NOMO-1 treated with dmso at 0.1 percent for 144 hours (cell line): ENCODE data around the gene ZNF169.
"Not testable (repeated sequence)": the region's sequence is repeated elsewhere in the genome, so short reads cannot be mapped to it uniquely, and the experiment has no call there.

Source experiments
- DNase-seq: peaks from one replicate; lab custom pipeline; 2025; ENCODE audit not compliant: unreplicated experiment; lab: John Stamatoyannopoulos, UW

ZNF169 gene

DNA sequence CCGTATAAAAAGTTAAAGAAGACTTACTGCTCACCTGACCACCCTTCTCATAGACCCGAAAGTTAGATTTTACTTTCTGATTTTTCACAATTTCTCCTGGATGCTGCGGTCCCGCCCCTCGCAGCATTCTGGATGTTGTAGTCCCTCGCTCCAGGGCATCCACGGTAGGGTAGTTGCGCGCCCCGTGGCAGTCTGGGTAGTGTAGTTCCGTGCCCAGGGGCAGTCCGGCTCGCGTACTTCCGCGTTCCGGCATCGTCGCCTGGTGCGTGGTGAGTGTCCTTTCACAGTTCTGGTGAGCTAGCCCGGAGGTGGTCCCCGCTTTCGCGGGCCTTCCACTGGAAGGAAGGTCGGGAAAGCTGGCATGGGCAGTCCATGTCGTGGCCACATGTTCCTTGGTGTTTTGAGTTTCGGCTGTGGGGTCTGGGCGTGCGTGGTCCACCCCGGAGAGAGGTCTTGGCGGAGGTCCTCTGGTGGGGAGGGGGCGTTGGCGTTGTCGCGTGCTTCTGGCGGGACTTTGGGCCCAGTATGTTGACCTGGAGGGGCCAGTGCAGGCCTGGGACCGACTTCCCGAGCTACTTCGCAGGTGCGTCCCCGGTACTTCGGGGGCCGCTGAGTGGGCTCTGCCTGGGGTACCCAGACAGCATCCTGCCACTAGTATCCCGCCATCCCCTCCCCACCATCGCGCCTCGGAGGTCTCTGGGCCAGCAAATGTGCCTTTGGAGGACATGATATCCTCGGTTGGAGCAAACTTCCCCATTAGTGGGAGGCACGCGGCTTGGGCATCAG, at the start of gene ZNF169:
TSS of gene ZNF169 (plus strand) at position 222 of the 786 bp plus-strand sequence. CDS start 19,515 bp downstream, outside the sequence.
- DNase-seq: peak; percentile 85

DNA sequence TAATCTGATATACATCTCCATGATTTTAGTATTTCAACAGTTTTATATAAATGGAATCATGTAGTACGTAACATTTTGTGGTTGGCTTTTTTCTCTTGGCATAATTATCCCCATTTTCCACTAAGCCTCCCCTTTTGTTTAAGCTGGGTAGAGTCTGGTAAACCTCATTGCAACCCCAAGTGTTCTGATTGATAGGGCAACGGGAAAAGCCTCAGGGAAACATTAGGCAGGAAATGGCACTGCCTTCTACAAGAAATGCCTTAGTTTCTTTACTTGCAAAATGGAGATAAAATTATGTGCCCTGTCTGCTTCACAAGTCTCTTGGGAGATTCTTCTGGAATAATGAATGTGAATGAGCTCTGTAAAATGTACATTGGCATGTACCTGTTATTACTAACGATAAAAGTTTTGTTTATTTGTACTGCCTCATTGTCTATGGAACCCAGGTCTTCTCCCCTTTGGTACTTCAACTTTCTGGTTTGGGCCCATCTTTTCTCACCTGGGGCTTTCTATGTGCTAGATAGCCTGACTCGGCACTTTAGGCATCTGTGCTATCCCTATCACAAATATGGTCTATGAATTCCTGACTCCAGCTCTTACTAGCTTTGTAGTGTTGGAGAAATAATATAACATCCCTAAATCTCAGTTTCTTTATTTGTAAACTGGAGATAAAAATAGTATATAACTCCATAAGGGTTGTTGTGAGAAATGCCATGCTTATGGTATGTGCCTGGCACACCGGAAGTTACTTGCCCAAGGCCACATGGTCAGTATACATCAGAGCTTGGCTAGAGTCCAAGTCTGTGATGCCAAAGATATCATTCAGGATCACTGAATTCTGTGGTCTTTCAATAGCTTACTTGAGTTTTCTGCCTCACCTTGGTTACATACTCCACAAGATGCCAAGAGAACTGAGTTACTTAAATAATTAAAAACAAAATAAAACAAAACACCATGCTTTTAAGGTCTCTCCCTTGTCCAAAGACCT, 48.2 kb upstream of the ZNF169 start:
- DNase-seq: no peak

DNA sequence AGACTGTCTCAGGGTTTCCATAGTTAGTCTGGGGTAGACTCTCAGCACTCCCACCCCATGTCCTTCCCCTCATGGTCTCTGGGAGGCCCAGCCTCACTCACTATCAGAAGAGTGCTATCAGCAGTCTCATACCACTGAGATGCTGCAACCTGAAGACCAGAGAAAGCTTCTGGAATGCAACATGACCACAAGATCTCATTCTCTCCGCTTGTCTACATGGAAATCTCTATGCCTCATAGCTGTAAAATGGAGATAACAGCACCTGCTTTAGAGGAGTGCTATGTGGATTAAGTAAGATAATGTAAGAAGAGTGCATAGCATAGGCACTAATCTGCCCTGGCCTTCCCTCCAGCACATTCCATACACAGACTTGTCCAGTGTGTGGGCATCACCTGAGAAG, 47.0 kb upstream of the ZNF169 start:
- no peak for DNase-seq

DNA sequence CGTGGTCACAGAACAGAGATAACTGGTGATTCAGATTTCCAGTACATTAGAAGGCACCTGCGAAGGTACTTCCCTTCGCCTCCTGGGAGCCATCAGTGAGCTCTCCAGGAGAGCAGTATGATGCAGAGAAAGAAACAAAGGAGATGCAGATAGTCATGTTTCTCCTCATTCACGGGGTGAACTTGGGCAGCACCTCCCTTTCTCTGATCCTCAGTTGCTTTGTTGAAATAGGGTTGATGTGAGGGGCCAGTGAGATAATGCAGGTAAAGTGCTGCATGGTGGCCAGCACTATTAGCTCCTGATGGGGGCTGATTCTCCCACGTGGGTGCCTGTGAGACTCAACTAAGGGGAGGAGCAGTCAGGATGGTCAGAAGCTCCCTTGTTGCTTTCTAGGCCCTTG, 46.6 kb upstream of the ZNF169 start:
- DNase-seq: no peak

DNA sequence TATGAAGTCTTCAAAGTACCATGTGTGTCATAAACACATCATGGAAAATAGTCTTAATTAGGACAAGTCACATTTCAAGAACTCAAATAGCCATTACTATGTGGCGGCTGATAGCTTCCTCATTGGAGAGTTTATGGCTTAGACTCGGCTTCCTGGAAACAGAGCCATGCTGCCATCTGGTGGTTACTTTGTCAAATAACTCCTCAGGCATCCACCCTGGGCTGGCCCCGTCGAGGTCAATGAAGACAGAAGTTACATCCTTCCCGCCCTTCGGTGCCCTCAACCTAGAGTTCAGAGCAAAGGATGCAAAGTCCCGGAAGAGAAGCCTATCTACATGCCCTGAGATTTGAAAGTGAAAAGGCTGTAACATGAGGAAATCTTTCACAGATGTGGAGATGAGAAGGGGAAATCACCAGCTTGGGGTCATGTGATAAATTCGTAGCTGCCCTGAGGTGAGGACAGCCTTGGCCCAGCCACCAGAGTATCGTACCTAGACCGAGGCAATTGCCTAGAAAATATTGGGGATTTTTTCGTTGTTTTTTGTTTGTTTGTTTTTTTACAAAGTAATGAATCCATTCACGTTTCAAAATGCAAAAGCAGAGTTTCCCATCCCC, 45.5 kb upstream of the ZNF169 start:
- peak; percentile 36 for DNase-seq

DNA sequence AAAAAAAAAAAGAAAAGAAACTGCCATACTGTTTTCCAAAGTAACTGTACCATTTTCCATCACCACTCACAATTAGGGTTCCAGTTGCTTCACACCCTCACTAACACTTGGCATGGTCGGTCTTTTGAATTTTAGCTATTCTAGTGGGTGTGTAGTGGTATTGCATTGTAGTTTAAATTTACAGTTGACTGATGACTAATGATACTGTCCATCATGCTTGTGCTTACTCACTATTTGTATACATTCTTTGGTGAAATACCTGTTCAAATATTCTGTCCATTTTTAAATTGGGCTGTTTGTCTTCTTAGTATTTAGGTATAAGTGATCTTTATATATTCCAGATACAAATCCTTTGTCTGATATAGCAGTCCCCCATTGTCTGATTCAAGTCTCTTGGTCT, 36.2 kb upstream of the ZNF169 start:
- DNase-seq: no peak

DNA sequence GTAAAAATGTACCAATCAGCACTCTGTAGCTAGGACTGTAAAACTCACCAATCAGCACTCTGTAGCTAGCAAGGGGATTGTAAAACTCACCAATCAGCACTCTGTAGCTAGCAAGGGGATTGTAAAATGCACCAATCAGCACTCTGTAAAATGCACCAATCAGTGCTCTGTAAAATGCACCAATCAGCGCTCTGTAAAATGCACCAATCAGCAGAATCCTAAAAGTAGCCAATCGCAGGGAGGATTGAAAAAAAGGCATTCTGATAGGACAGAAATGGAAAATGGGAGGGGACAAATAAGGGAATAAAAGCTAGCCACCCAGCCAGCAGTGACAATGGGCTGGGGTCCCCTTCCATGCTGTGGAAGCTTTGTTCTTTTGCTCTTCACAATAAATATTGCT, 33.7 kb upstream of the ZNF169 start:
- DNase-seq: not testable (repeated sequence)

DNA sequence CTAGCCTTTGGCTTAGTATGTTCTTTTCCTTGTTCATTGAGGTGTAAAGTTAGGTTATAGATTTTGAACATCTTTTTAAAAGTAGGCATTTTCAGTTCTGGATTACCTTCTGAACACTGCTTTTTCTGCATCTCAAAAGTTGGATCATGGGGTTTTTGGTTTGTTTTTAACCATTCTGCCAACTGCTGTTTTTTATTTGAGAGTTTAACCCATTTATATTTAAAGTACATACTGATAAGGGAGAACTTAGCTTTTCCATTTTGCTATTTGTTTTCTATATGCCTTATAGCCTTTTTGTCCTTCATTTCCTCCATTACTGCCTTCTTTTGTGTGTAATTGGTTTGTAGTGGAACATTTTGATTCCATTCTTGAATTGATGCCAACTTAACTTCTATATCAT, 30.5 kb upstream of the ZNF169 start:
- no peak for DNase-seq

DNA sequence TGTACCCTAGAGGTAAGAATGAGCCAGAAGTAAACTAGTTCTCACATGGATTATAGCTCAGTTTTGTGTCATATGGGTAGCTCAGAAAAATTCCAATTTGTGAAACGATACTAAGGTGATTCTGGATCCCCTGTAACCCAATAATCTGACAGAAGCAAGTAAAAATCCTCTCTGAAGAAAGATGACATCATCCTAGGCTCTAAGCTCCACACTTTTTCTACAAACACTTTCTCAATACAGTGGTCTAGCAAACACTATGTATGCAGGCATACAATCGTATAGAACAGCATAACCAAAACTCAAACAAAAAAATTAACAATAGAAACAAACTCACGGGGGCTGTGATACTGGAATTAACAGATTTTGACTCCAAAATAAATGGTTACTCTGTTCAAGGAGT, 26.7 kb upstream of the ZNF169 start:
- DNase-seq: no peak

DNA sequence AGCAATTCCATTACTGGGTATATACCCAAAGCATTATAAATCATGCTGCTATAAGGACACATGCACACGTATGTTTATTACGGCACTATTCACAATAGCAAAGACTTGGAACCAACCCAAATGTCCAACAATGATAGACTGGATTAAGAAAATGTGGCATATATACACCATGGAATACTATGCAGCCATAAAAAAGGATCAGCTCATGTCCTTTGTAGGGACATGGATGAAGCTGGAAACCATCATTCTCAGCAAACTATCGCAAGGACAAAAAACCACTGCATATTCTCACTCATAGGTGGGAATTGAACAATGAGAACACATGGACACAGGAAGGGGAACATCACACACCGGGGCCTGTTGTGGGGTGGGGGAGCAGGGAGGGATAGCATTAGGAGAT, 18.0 kb upstream of the ZNF169 start:
- not testable (repeated sequence) for DNase-seq

DNA sequence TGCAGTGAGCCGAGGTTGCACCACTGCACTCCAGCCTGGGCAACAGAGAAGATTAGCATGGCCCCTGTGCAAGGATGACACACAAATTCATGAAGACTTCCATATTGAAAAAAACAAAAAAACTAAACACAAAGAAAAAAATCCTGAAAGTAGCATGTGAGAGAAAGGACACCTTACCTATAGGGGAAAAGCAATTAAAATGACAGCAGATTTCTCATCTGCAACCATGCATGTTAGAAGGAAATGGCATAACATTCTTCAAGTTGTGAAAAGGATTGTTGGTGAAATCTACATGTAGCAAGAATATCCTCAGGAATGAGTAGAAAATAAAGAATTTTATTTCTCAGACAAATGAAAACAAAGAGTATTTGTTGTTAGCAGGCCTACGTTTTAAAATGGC, 13.4 kb upstream of the ZNF169 start:
- no peak for DNase-seq

DNA sequence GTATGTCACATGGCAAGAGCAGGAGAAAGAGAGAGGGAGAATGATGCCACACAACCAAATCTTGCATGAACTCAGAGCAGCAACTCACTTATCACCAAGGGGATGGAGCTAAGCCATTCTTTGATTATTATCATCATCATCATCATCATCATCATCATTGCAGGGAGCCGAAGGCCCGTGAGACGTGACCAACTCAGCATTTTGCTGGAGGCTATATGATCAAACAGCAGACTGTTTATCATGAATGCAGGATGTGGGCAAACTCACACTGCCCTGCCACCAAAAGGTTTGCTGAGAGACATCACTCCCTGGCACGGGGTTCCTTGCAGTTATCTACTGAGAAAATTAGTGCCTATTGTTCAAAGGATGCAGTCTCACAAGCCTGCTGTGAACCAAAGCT, 8.6 kb upstream of the ZNF169 start:
- DNase-seq: no peak

DNA sequence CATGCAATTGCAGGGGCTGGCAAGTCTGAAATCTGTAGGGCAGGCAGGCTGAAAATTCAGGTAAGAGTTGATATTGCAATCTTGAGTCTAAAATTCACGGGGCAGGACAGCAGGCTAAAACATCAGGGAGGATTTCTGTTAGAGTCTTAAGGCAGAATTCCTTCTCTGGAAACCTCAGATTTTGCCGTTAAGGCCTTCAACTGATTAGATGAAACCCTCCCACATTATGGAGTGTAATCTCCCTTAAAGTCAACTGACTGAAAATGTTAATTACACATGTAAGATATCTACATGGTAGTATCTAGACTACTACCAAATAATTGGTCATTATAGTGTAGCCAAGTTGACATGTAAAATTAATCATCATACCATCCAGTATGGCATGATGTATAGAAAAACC, 3.1 kb upstream of the ZNF169 start:
- DNase-seq: no peak

DNA sequence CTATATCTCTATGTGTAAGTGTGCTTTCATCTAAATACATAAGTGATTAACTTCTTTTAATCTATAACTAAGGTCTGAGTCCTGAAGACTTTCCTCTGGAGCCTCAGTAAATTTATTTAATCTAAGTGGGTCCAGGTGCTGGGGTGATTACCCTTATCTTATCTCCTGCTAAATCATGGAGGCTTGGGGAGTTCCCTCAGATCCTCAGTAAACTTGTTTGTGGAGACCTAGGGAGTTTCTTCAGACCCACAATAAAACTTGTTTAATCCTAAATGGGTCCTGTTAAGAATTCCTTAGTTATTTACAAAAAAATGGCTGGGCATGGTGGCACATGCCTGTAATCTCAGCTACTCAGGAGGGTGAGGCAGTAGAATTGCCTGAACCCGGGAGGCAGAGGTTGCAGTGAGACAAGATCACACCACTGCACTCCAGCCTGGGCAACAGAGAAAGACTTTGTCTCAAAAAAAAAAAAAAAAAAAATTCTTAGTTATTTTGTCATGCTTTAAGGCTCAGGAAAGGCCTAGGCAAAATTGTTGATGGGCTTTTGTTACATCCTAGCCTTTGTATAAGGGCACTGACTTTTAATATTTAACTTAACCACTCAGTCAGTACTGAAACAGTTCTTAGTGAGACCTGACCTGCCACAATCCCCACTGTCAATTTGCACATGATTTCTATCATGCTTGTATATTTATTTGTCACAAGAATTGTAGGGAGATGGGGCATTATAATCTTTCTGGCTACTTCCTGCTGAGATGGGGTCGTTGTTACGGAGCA, 6.7 kb downstream of the ZNF169 start:
- DNase-seq: not testable (repeated sequence)

DNA sequence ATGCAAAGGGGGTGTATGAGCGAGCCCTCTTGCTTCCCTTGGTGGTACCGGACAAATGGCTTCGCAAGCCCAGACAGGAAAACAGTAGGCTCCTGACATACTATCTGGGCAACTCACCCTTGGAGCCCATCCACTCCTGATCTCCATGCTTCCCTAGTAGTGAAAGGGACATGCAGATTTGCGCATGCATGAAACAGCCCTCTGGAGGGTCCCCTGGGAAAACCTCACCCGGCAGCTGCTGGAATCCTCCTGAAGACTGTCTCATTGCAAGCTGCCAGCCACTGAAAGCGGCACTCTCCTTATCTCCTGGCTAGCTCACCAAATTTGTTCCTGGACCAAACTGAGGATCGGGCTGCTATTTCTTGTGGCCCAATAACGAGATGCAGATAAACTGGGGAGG, 10.2 kb downstream of the ZNF169 start:
- DNase-seq: no peak

DNA sequence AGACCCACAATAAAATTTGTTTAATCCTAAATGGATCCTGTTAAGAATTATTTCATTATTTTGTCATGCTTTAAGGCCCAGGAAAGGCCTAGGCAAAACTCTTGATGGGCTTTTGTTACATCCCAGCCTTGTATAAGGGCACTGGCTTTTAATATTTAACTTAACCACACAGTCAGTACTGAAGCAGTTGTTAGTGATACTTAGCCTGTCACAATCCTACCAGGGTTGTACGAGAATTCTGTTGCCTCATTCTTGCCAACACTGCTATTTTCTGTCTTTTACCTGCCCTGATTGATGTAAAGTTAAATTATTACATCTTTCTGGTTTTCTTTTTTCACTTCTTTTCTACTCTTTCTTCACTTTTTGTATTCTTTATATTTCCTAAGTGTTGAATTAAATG, 10.9 kb downstream of the ZNF169 start:
- DNase-seq: no peak

DNA sequence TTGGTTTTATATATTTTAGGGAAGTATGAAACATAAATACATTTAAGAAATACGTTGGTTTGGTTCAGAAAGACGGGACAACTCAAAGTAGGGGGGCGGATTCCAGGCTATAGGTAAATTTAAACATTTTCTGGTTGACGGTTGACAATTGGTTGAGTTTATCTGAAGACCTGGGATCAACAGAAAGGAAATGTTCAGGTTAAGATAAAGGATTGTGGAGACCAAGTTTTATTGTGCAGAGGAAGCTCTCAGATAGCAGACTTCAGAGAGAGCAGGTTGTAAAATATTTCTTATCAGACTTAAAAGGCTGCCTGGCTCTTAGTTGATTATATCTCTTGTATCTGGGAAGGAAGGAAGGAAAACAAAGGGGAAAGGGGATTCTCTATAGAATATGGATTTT, 17.9 kb downstream of the ZNF169 start:
- DNase-seq: not testable (repeated sequence)

DNA sequence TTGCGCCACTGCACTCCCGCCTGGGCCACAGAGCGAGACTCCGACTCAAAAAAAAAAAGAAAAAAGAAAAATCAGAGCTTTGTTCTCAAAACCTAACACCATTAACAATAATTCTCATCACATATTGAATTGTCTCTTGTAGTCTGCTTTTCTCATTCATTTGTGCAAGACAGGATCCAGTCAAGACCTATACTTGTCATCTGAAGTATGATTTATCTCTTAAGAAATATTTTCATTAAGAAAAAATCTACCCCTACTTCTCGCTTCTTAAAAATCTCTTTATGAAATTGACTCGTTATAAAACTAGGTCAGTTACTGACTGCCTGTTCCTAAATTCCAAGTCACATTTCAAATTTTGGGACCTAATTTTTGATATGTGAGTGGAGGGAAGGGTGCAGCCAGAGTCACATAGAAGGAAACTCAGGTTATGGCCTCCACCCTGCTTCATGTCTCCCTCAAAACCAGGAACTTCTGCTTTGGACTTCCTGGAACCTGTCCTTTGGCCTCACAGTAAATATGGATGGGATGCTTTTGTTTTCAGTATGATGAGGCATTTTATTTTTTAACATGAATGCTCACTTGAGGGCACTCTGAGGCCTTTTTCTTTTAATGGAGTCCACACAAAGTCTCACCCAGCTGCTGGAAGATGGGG, 18.9 kb downstream of the ZNF169 start:
- no peak for DNase-seq

DNA sequence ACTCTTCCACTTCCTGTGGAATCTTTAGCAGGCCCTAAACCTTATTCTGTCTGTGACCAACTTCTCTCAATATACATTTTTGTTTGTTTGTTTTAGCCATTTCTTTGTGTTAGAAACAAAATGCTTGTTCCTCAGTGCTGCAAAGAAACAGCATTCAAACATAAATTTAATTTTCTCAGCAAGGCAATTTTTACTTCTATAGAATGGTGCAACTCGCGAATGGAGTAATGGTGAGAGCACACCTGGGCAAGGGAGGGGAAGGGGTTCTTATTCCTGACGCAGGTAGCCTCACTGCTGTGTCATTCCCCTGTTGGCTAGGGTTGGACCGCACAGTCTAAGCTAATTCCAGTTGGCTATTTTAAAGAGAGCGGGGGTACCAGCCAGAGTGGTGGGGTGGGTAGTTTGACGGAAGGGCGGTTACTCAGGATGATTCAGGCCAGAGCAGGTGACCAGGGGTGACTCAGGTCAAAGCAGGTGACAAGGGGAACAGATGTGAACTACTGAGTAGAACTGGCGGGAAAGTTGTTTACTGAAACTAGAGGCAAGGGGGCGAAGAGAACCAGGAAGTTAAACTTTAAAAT, 21.4 kb downstream of the ZNF169 start:
- no peak for DNase-seq

DNA sequence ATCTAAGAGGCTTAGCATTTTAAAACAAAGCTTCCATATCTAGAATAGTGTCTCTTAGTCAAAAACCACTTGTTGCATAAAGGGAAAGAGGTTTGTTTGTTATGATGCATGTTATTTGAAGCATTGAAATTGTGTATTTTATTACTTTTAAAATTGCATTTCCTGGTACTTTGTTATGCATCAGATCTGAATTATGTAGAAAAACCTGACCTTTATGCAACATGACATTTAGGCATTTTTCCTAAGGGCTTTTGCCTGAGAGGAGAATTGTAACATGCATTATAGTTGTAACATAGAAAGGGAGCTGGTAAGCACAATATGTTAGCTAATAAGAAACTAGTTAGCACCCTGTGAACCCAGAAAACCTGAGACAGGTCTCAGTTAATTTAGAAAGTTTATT, 22.0 kb downstream of the ZNF169 start:
- no peak for DNase-seq
